Measurements from ENCODE around the gene PRMT7.

Gene PRMT7

GRCh38 chr16:68275611-68276191 lies 35.1 kb upstream of the PRMT7 start:
- Histone ChIP-seq H3K18ac (ENCODE audit: low read length) (no peak overlapping the region), H3K79me1 (ENCODE audit: low read length) (peaks cover 5% of the 10 kb centered on the region), H3K4me2 (ENCODE audit: low read length) (no peak overlapping the region), H2AK5ac (ENCODE audit: low read length) (no peak overlapping the region), H3K23ac (ENCODE audit: low read length) (no peak overlapping the region), H4K91ac (ENCODE audit: low read depth, low read length) (no peak overlapping the region), H2AFZ (ENCODE audit: insufficient read depth, low read length, poor library complexity) (no peak overlapping the region), H4K12ac (ENCODE audit: low read depth, low read length) (no peak overlapping the region), H3K27me3 (ENCODE audit: insufficient read depth, low read length) (no peaks in the 10 kb centered on the region), H3K14ac (ENCODE audit: low read length) (no peak overlapping the region), H3K79me2 (ENCODE audit: control insufficient read depth, insufficient read depth, low read length, poor library complexity) (peaks cover 5% of the 10 kb centered on the region), H3K27ac (ENCODE audit: low read depth, low read length) (no peak overlapping the region), H3K36me3 (ENCODE audit: control insufficient read depth in 1 of 2, insufficient read depth in 2 of 2, low read length in 2 of 2) (peaks cover 18 to 33% of the 10 kb centered on the region in 2 experiments), H3K9ac (ENCODE audit: low read length) (no peak overlapping the region), H3K9me3 (ENCODE audit: insufficient read depth, low read depth, low read length) (no peaks in the 10 kb centered on the region), H3K4me3 (ENCODE audit: low read depth, low read length) (no peak overlapping the region), H2BK12ac (ENCODE audit: low read length) (no peak overlapping the region), H2BK120ac (ENCODE audit: insufficient read depth, low read length, poor library complexity) (no peak overlapping the region), H4K8ac (ENCODE audit: low read depth, low read length) (no peak overlapping the region), H3K4ac (ENCODE audit: low read depth, low read length) (no peak overlapping the region), H3K4me1 (ENCODE audit: control insufficient read depth in 1 of 2, insufficient read depth in 2 of 2, low read length in 2 of 2) (peaks cover 9 to 12% of the 10 kb centered on the region in 2 experiments), H2BK5ac (ENCODE audit: low read depth, low read length, poor library complexity) (no peak overlapping the region)
- WGBS (ENCODE audit: extremely low coverage, insufficient coverage, insufficient read length), result no CpG with 5 or more reads among the region's 4 CpGs
- no peak for DNase-seq

- Histone ChIP-seq H3K14ac (ENCODE audit: low read length) (no peak overlapping the region), H2BK12ac (ENCODE audit: low read length) (no peak overlapping the region), H4K91ac (ENCODE audit: low read depth, low read length) (no peak overlapping the region), H2AFZ (ENCODE audit: insufficient read depth, low read length, poor library complexity) (no peak overlapping the region), H3K27me3 (ENCODE audit: insufficient read depth, low read length) (no peaks in the 10 kb centered on the region), H2AK5ac (ENCODE audit: low read length) (no peak overlapping the region), H3K4me2 (ENCODE audit: low read length) (no peak overlapping the region), H3K23ac (ENCODE audit: low read length) (no peak overlapping the region), H3K4ac (ENCODE audit: low read depth, low read length) (no peak overlapping the region), H4K8ac (ENCODE audit: low read depth, low read length) (no peak overlapping the region), H3K4me1 (ENCODE audit: control insufficient read depth in 1 of 2, insufficient read depth in 2 of 2, low read length in 2 of 2) (peaks cover 9 to 12% of the 10 kb centered on the region in 2 experiments), H3K4me3 (ENCODE audit: low read depth, low read length) (no peak overlapping the region), H3K36me3 (ENCODE audit: control insufficient read depth in 1 of 2, insufficient read depth in 2 of 2, low read length in 2 of 2) (peaks cover 14 to 34% of the 10 kb centered on the region in 2 experiments), H2BK5ac (ENCODE audit: low read depth, low read length, poor library complexity) (no peak overlapping the region), H4K12ac (ENCODE audit: low read depth, low read length) (no peak overlapping the region), H3K79me1 (ENCODE audit: low read length) (peaks cover 5% of the 10 kb centered on the region), H3K18ac (ENCODE audit: low read length) (no peak overlapping the region), H3K79me2 (ENCODE audit: control insufficient read depth, insufficient read depth, low read length, poor library complexity) (peaks cover 5% of the 10 kb centered on the region), H2BK120ac (ENCODE audit: insufficient read depth, low read length, poor library complexity) (no peak overlapping the region), H3K9ac (ENCODE audit: low read length) (no peak overlapping the region), H3K27ac (ENCODE audit: low read depth, low read length) (no peak overlapping the region), H3K9me3 (ENCODE audit: insufficient read depth, low read depth, low read length) (no peaks in the 10 kb centered on the region)
- no CpG with 5 or more reads among the region's 3 CpGs for WGBS (ENCODE audit: extremely low coverage, insufficient coverage, insufficient read length)
- DNase-seq, result no peak
Observed at GRCh38 chr16:68276223-68276622, 34.6 kb upstream of the PRMT7 start.

GRCh38 chr16:68279726-68280558 lies 30.9 kb upstream of the PRMT7 start:
- no CpG with 5 or more reads among the region's 13 CpGs for WGBS (ENCODE audit: extremely low coverage, insufficient coverage, insufficient read length)
- H3K79me2 ChIP-seq (ENCODE audit: control insufficient read depth, insufficient read depth, low read length, poor library complexity), result no peaks in the 10 kb centered on the region
- H2BK12ac ChIP-seq (ENCODE audit: low read length), result no peak overlapping the region
- peaks cover 2% of the 10 kb centered on the region for H3K9me3 ChIP-seq (ENCODE audit: insufficient read depth, low read depth, low read length)
- no peak overlapping the region for H3K4ac ChIP-seq (ENCODE audit: low read depth, low read length)
- H3K14ac ChIP-seq (ENCODE audit: low read length), result no peak overlapping the region
- no peaks in the 10 kb centered on the region for H3K27me3 ChIP-seq (ENCODE audit: insufficient read depth, low read length)
- peak overlapping the region; percentile 12 for H2BK5ac ChIP-seq (ENCODE audit: low read depth, low read length, poor library complexity)
- no peak overlapping the region for H3K27ac ChIP-seq (ENCODE audit: low read depth, low read length)
- peaks cover 6 to 28% of the 10 kb centered on the region in 2 experiments for H3K36me3 ChIP-seq (ENCODE audit: control insufficient read depth in 1 of 2, insufficient read depth in 2 of 2, low read length in 2 of 2)
- no peak overlapping the region for H2AFZ ChIP-seq (ENCODE audit: insufficient read depth, low read length, poor library complexity)
- no peak overlapping the region for H3K9ac ChIP-seq (ENCODE audit: low read length)
- H3K4me3 ChIP-seq (ENCODE audit: low read depth, low read length), result no peak overlapping the region
- H2AK5ac ChIP-seq (ENCODE audit: low read length), result no peak overlapping the region
- peak; percentile 71 to 90 for DNase-seq
- peak overlapping the region; percentile 11 for H2BK120ac ChIP-seq (ENCODE audit: insufficient read depth, low read length, poor library complexity)
- H3K23ac ChIP-seq (ENCODE audit: low read length), result no peak overlapping the region
- peak overlapping the region; percentile 8 for H4K91ac ChIP-seq (ENCODE audit: low read depth, low read length)
- no peak overlapping the region for H3K18ac ChIP-seq (ENCODE audit: low read length)
- peaks cover 6 to 8% of the 10 kb centered on the region in 2 experiments for H3K4me1 ChIP-seq (ENCODE audit: control insufficient read depth in 1 of 2, insufficient read depth in 2 of 2, low read length in 2 of 2)
- H4K8ac ChIP-seq (ENCODE audit: low read depth, low read length), result peak overlapping the region; percentile 17
- no peak overlapping the region for H4K12ac ChIP-seq (ENCODE audit: low read depth, low read length)
- no peaks in the 10 kb centered on the region for H3K79me1 ChIP-seq (ENCODE audit: low read length)
- H3K4me2 ChIP-seq (ENCODE audit: low read length), result no peak overlapping the region

- Histone ChIP-seq H2BK12ac (ENCODE audit: low read length) (no peak overlapping the region), H3K27ac (ENCODE audit: low read depth, low read length) (no peak overlapping the region), H3K18ac (ENCODE audit: low read length) (no peak overlapping the region), H3K9ac (ENCODE audit: low read length) (no peak overlapping the region), H2BK120ac (ENCODE audit: insufficient read depth, low read length, poor library complexity) (no peak overlapping the region), H3K79me2 (ENCODE audit: control insufficient read depth, insufficient read depth, low read length, poor library complexity) (no peaks in the 10 kb centered on the region), H4K12ac (ENCODE audit: low read depth, low read length) (no peak overlapping the region), H3K79me1 (ENCODE audit: low read length) (no peaks in the 10 kb centered on the region), H4K8ac (ENCODE audit: low read depth, low read length) (no peak overlapping the region), H3K23ac (ENCODE audit: low read length) (no peak overlapping the region), H2BK5ac (ENCODE audit: low read depth, low read length, poor library complexity) (no peak overlapping the region), H3K27me3 (ENCODE audit: insufficient read depth, low read length) (no peaks in the 10 kb centered on the region), H3K4me3 (ENCODE audit: low read depth, low read length) (no peak overlapping the region), H2AK5ac (ENCODE audit: low read length) (peak overlapping the region; percentile 51), H2AFZ (ENCODE audit: insufficient read depth, low read length, poor library complexity) (no peak overlapping the region), H3K9me3 (ENCODE audit: insufficient read depth, low read depth, low read length) (peaks cover 2% of the 10 kb centered on the region), H3K4ac (ENCODE audit: low read depth, low read length) (no peak overlapping the region), H3K36me3 (ENCODE audit: control insufficient read depth in 1 of 2, insufficient read depth in 2 of 2, low read length in 2 of 2) (peaks cover 4 to 34% of the 10 kb centered on the region in 2 experiments), H3K4me2 (ENCODE audit: low read length) (no peak overlapping the region), H4K91ac (ENCODE audit: low read depth, low read length) (no peak overlapping the region), H3K14ac (ENCODE audit: low read length) (no peak overlapping the region), H3K4me1 (ENCODE audit: control insufficient read depth in 1 of 2, insufficient read depth in 2 of 2, low read length in 2 of 2) (peaks cover 6 to 8% of the 10 kb centered on the region in 2 experiments)
- no peak for DNase-seq
- WGBS (ENCODE audit: extremely low coverage, insufficient coverage, insufficient read length), result no CpG with 5 or more reads among the region's 4 CpGs
Observed at GRCh38 chr16:68281368-68282063, 29.3 kb upstream of the PRMT7 start.
